ENCODE results near the gene LDLRAD3.

GRCh38 chr11:36278531-36279282 lies 334.8 kb downstream of the LDLRAD3 start:
- TF ChIP-seq CTCF (IDR thresholded peaks at IDR 0.05) (no peak), POLR2AphosphoS5 (IDR thresholded peaks at IDR 0.05) (no peak), EP300 (IDR thresholded peaks at IDR 0.05; ENCODE audit: low read depth) (no peak)
